ENCODE data around the gene CAMTA1. TPM values are rescaled to one million over a fixed set of nuclear protein-coding genes. Genes with fewer than 3 reads are reported as not detected.

CAMTA1 gene
- total RNA-seq, 1 experiment from 2014 or later, result 82.2 TPM

GRCh38 chr1:7437608-7438395 lies 652.5 kb downstream of the CAMTA1 start:
- no peaks in the 10 kb centered on the region for H3K9me3 ChIP-seq (ENCODE audit: control insufficient read depth, insufficient read depth, low read depth, low read length)
- H3K27ac ChIP-seq (ENCODE audit: low read length), result no peak overlapping the region
- H3K4me3 ChIP-seq (ENCODE audit: low read depth in 2 of 2, low read length in 2 of 2), result no peak overlapping the region
- no peaks in the 10 kb centered on the region for H3K27me3 ChIP-seq (ENCODE audit: control insufficient read depth, insufficient read depth, low read length)
- in situ Hi-C loops (cut with HindIII; ENCODE audit: low pct_unique_long_range_greater_than_20kb, low sequenced_read_pairs), result no loop called here
- DNase-seq (ENCODE audit: low read depth, low spot score) (no peak), ATAC-seq (no peak)
- CTCF ChIA-PET, result no interaction called here
- H3K4me1 ChIP-seq (ENCODE audit: control insufficient read depth, insufficient read depth, low read length), result no peaks in the 10 kb centered on the region
- no peaks in the 10 kb centered on the region for H3K36me3 ChIP-seq (ENCODE audit: control insufficient read depth, insufficient read depth, low read length)
- POLR2A ChIA-PET, result interaction anchor here (0.6 kb wide), 1 partner anchor 306 kb away, joined by 15 read pairs; no protein-coding TSS in a partner anchor
- intact Hi-C loops (cut with micrococcal nuclease; ENCODE audit: unreplicated experiment), result no loop called here
- no peak for TF ChIP-seq POLR2AphosphoS5 (IDR thresholded peaks at IDR 0.05; ENCODE audit: low read depth, low read length)
- TF ChIP-seq REST (IDR thresholded peaks at IDR 0.05; ENCODE audit: insufficient read depth in 1 of 2, low read depth in 2 of 2, low read length in 1 of 2), result no peak
- TF ChIP-seq SIN3A (IDR thresholded peaks at IDR 0.05; ENCODE audit: borderline replicate concordance, insufficient read depth, low read depth, low read length), result no peak
- no peak for TF ChIP-seq CTCF (IDR thresholded peaks at IDR 0.05)
- no peak for TF ChIP-seq TCF7L2 (IDR thresholded peaks at IDR 0.05; ENCODE audit: low read depth, low read length)
- no TSS peak for BruUV-seq (replicated peaks)

GRCh38 chr1:7438396-7438785 lies 653.1 kb downstream of the CAMTA1 start:
- no peak for ATAC-seq
- H3K36me3 ChIP-seq (ENCODE audit: control insufficient read depth, insufficient read depth, low read length), result no peaks in the 10 kb centered on the region
- H3K4me3 ChIP-seq (ENCODE audit: low read depth in 2 of 2, low read length in 2 of 2), result no peak overlapping the region
- no peaks in the 10 kb centered on the region for H3K9me3 ChIP-seq (ENCODE audit: control insufficient read depth, insufficient read depth, low read depth, low read length)
- no peaks in the 10 kb centered on the region for H3K27me3 ChIP-seq (ENCODE audit: control insufficient read depth, insufficient read depth, low read length)
- TF ChIP-seq REST (IDR thresholded peaks at IDR 0.05; ENCODE audit: insufficient read depth in 1 of 2, low read depth in 2 of 2, low read length in 1 of 2) (no peak), TCF7L2 (IDR thresholded peaks at IDR 0.05; ENCODE audit: low read depth, low read length) (no peak), CTCF (IDR thresholded peaks at IDR 0.05) (no peak), POLR2AphosphoS5 (IDR thresholded peaks at IDR 0.05; ENCODE audit: low read depth, low read length) (no peak)
- no peak for DNase-seq (ENCODE audit: low read depth, low spot score)
- CTCF ChIA-PET, result no interaction called here
- no TSS peak for BruUV-seq (replicated peaks)
- no peak overlapping the region for H3K27ac ChIP-seq (ENCODE audit: low read length)
- POLR2A ChIA-PET, result interaction anchor here (0.6 kb wide), 1 partner anchor 307 kb away, joined by 15 read pairs; no protein-coding TSS in a partner anchor
- in situ Hi-C loops (cut with HindIII; ENCODE audit: low pct_unique_long_range_greater_than_20kb, low sequenced_read_pairs), result no loop called here
- intact Hi-C loops (cut with micrococcal nuclease; ENCODE audit: unreplicated experiment), result no loop called here
- no peaks in the 10 kb centered on the region for H3K4me1 ChIP-seq (ENCODE audit: control insufficient read depth, insufficient read depth, low read length)
